Measurements from ENCODE around the gene LTO1.

The LTO1 gene

GRCh38 chr11:69666752-69667536 is 8.2 kb downstream of the LTO1 start:
- no peaks in the 10 kb centered on the region for H3K9me3 ChIP-seq (ENCODE audit: control insufficient read depth in 5 of 5, low read length in 5 of 5)
- no peak overlapping the region for H3K27ac ChIP-seq (ENCODE audit: low read depth, low read length)
- H3K4me3 ChIP-seq (ENCODE audit: low read depth in 1 of 5, low read length in 5 of 5), result no peak overlapping the region
- peaks cover 6 to 70% (median 58%) of the 10 kb centered on the region in 5 donors for H3K36me3 ChIP-seq (ENCODE audit: control insufficient read depth in 5 of 5, insufficient read depth in 5 of 5, low read length in 5 of 5)
- peaks cover 7 to 25% (median 19%) of the 10 kb centered on the region in 5 donors for H3K4me1 ChIP-seq (ENCODE audit: control insufficient read depth in 5 of 5, insufficient read depth in 5 of 5, low read length in 5 of 5)
- no peak overlapping the region for H3K9ac ChIP-seq (ENCODE audit: low read length in 5 of 5)
- no peaks in the 10 kb centered on the region for H3K27me3 ChIP-seq (ENCODE audit: control insufficient read depth in 5 of 5, insufficient read depth in 4 of 5, low read length in 5 of 5)

GRCh38 chr11:69666261-69666660 is 8.9 kb downstream of the LTO1 start:
- Histone ChIP-seq H3K36me3 (ENCODE audit: control insufficient read depth in 5 of 5, insufficient read depth in 5 of 5, low read length in 5 of 5) (peaks cover 2 to 64% (median 51%) of the 10 kb centered on the region in 5 donors), H3K4me1 (ENCODE audit: control insufficient read depth in 5 of 5, insufficient read depth in 5 of 5, low read length in 5 of 5) (peaks cover 7 to 26% (median 20%) of the 10 kb centered on the region in 5 donors), H3K9me3 (ENCODE audit: control insufficient read depth in 5 of 5, low read length in 5 of 5) (no peaks in the 10 kb centered on the region), H3K27ac (ENCODE audit: low read depth, low read length) (no peak overlapping the region), H3K27me3 (ENCODE audit: control insufficient read depth in 5 of 5, insufficient read depth in 4 of 5, low read length in 5 of 5) (no peaks in the 10 kb centered on the region), H3K4me3 (ENCODE audit: low read depth in 1 of 5, low read length in 5 of 5) (no peak overlapping the region), H3K9ac (ENCODE audit: low read length in 5 of 5) (no peak overlapping the region)

GRCh38 chr11:69665669-69666068 is 9.5 kb downstream of the LTO1 start:
- Histone ChIP-seq H3K36me3 (ENCODE audit: control insufficient read depth in 5 of 5, insufficient read depth in 5 of 5, low read length in 5 of 5) (peaks cover 0 to 64% (median 50%) of the 10 kb centered on the region in 5 donors), H3K27ac (ENCODE audit: low read depth, low read length) (no peak overlapping the region), H3K9ac (ENCODE audit: low read length in 5 of 5) (no peak overlapping the region), H3K4me3 (ENCODE audit: low read depth in 1 of 5, low read length in 5 of 5) (no peak overlapping the region), H3K4me1 (ENCODE audit: control insufficient read depth in 5 of 5, insufficient read depth in 5 of 5, low read length in 5 of 5) (peaks cover 7 to 27% (median 24%) of the 10 kb centered on the region in 5 donors), H3K9me3 (ENCODE audit: control insufficient read depth in 5 of 5, low read length in 5 of 5) (no peaks in the 10 kb centered on the region), H3K27me3 (ENCODE audit: control insufficient read depth in 5 of 5, insufficient read depth in 4 of 5, low read length in 5 of 5) (no peaks in the 10 kb centered on the region)

- Histone ChIP-seq H3K36me3 (ENCODE audit: control insufficient read depth in 5 of 5, insufficient read depth in 5 of 5, low read length in 5 of 5) (peaks cover 0 to 62% (median 50%) of the 10 kb centered on the region in 5 donors), H3K4me3 (ENCODE audit: low read depth in 1 of 5, low read length in 5 of 5) (no peak overlapping the region), H3K27ac (ENCODE audit: low read depth, low read length) (no peak overlapping the region), H3K9me3 (ENCODE audit: control insufficient read depth in 5 of 5, low read length in 5 of 5) (no peaks in the 10 kb centered on the region), H3K27me3 (ENCODE audit: control insufficient read depth in 5 of 5, insufficient read depth in 4 of 5, low read length in 5 of 5) (no peaks in the 10 kb centered on the region), H3K4me1 (ENCODE audit: control insufficient read depth in 5 of 5, insufficient read depth in 5 of 5, low read length in 5 of 5) (peaks cover 2 to 21% (median 19%) of the 10 kb centered on the region in 5 donors), H3K9ac (ENCODE audit: low read length in 5 of 5) (no peak overlapping the region)
Measured at GRCh38 chr11:69664901-69665300, 10.3 kb downstream of the LTO1 start.

GRCh38 chr11:69664103-69664775 is 10.9 kb downstream of the LTO1 start:
- no peak overlapping the region for H3K9ac ChIP-seq (ENCODE audit: low read length in 5 of 5)
- H3K36me3 ChIP-seq (ENCODE audit: control insufficient read depth in 5 of 5, insufficient read depth in 5 of 5, low read length in 5 of 5), result peaks cover 0 to 56% (median 47%) of the 10 kb centered on the region in 5 donors
- no peaks in the 10 kb centered on the region for H3K27me3 ChIP-seq (ENCODE audit: control insufficient read depth in 5 of 5, insufficient read depth in 4 of 5, low read length in 5 of 5)
- no peak overlapping the region for H3K4me3 ChIP-seq (ENCODE audit: low read depth in 1 of 5, low read length in 5 of 5)
- H3K9me3 ChIP-seq (ENCODE audit: control insufficient read depth in 5 of 5, low read length in 5 of 5), result no peaks in the 10 kb centered on the region
- no peak overlapping the region for H3K27ac ChIP-seq (ENCODE audit: low read depth, low read length)
- H3K4me1 ChIP-seq (ENCODE audit: control insufficient read depth in 5 of 5, insufficient read depth in 5 of 5, low read length in 5 of 5), result peaks cover 2 to 20% (median 19%) of the 10 kb centered on the region in 5 donors

- Histone ChIP-seq H3K9me3 (ENCODE audit: control insufficient read depth in 5 of 5, low read length in 5 of 5) (no peaks in the 10 kb centered on the region), H3K27ac (ENCODE audit: low read depth, low read length) (no peak overlapping the region), H3K27me3 (ENCODE audit: control insufficient read depth in 5 of 5, insufficient read depth in 4 of 5, low read length in 5 of 5) (no peaks in the 10 kb centered on the region), H3K36me3 (ENCODE audit: control insufficient read depth in 5 of 5, insufficient read depth in 5 of 5, low read length in 5 of 5) (peaks cover 0 to 52% (median 43%) of the 10 kb centered on the region in 5 donors), H3K9ac (ENCODE audit: low read length in 5 of 5) (no peak overlapping the region), H3K4me3 (ENCODE audit: low read depth in 1 of 5, low read length in 5 of 5) (no peak overlapping the region), H3K4me1 (ENCODE audit: control insufficient read depth in 5 of 5, insufficient read depth in 5 of 5, low read length in 5 of 5) (peaks cover 2 to 25% (median 20%) of the 10 kb centered on the region in 5 donors)
Measured at GRCh38 chr11:69663326-69663725, 11.8 kb downstream of the LTO1 start.

- H3K9me3 ChIP-seq (ENCODE audit: control insufficient read depth in 5 of 5, low read length in 5 of 5), result no peaks in the 10 kb centered on the region
- no peak overlapping the region for H3K9ac ChIP-seq (ENCODE audit: low read length in 5 of 5)
- H3K36me3 ChIP-seq (ENCODE audit: control insufficient read depth in 5 of 5, insufficient read depth in 5 of 5, low read length in 5 of 5), result peaks cover 0 to 47% (median 42%) of the 10 kb centered on the region in 5 donors
- no peaks in the 10 kb centered on the region for H3K27me3 ChIP-seq (ENCODE audit: control insufficient read depth in 5 of 5, insufficient read depth in 4 of 5, low read length in 5 of 5)
- no peak overlapping the region for H3K4me3 ChIP-seq (ENCODE audit: low read depth in 1 of 5, low read length in 5 of 5)
- no peak overlapping the region for H3K27ac ChIP-seq (ENCODE audit: low read depth, low read length)
- peaks cover 2 to 26% (median 15%) of the 10 kb centered on the region in 5 donors for H3K4me1 ChIP-seq (ENCODE audit: control insufficient read depth in 5 of 5, insufficient read depth in 5 of 5, low read length in 5 of 5)
Measured at GRCh38 chr11:69662806-69663205, 12.3 kb downstream of the LTO1 start.

GRCh38 chr11:69662021-69662698 is 13.0 kb downstream of the LTO1 start:
- H3K27me3 ChIP-seq (ENCODE audit: control insufficient read depth in 5 of 5, insufficient read depth in 4 of 5, low read length in 5 of 5), result no peaks in the 10 kb centered on the region
- H3K4me3 ChIP-seq (ENCODE audit: low read depth in 1 of 5, low read length in 5 of 5), result no peak overlapping the region
- H3K9ac ChIP-seq (ENCODE audit: low read length in 5 of 5), result peak overlapping the region in 1 of 5 donors; percentile 13
- H3K4me1 ChIP-seq (ENCODE audit: control insufficient read depth in 5 of 5, insufficient read depth in 5 of 5, low read length in 5 of 5), result peaks cover 2 to 27% (median 17%) of the 10 kb centered on the region in 5 donors
- H3K27ac ChIP-seq (ENCODE audit: low read depth, low read length), result no peak overlapping the region
- peaks cover 0 to 41% (median 39%) of the 10 kb centered on the region in 5 donors for H3K36me3 ChIP-seq (ENCODE audit: control insufficient read depth in 5 of 5, insufficient read depth in 5 of 5, low read length in 5 of 5)
- no peaks in the 10 kb centered on the region for H3K9me3 ChIP-seq (ENCODE audit: control insufficient read depth in 5 of 5, low read length in 5 of 5)

GRCh38 chr11:69661413-69661715 is 13.8 kb downstream of the LTO1 start:
- Histone ChIP-seq H3K9ac (ENCODE audit: low read length in 5 of 5) (no peak overlapping the region), H3K9me3 (ENCODE audit: control insufficient read depth in 5 of 5, low read length in 5 of 5) (no peaks in the 10 kb centered on the region), H3K4me3 (ENCODE audit: low read depth in 1 of 5, low read length in 5 of 5) (no peak overlapping the region), H3K27me3 (ENCODE audit: control insufficient read depth in 5 of 5, insufficient read depth in 4 of 5, low read length in 5 of 5) (peaks cover 0 to 2% (median 0%) of the 10 kb centered on the region in 5 donors), H3K36me3 (ENCODE audit: control insufficient read depth in 5 of 5, insufficient read depth in 5 of 5, low read length in 5 of 5) (peaks cover 0 to 34% (median 32%) of the 10 kb centered on the region in 5 donors), H3K27ac (ENCODE audit: low read depth, low read length) (no peak overlapping the region), H3K4me1 (ENCODE audit: control insufficient read depth in 5 of 5, insufficient read depth in 5 of 5, low read length in 5 of 5) (peaks cover 2 to 27% (median 17%) of the 10 kb centered on the region in 5 donors)

All from subcutaneous abdominal adipose tissue (tissue), 5 donors.